Type B pancreatic cell (in vitro differentiated cells): ENCODE measurements around the gene HCRTR1. TPM values are rescaled to one million over a fixed set of nuclear protein-coding genes. Genes with fewer than 3 reads are reported as not detected.

Experiments
- DNase-seq: peaks from one replicate; pipeline ENCODE4 v3.0.0; 2021; ENCODE audit warnings: mixed read lengths; ENCODE audit not compliant: unreplicated experiment; ENCODE audit errors: extremely low spot score
- H3K27ac Mint-ChIP-seq: 2 replicates; pipeline ENCODE4 v1.8.0; 2021; ENCODE audit warnings: mild to moderate bottlenecking, mixed read lengths
- H3K27me3 Mint-ChIP-seq: 2 replicates; pipeline ENCODE4 v1.8.0; 2021; ENCODE audit warnings: mixed read lengths
- H3K36me3 Mint-ChIP-seq: 2 replicates; pipeline ENCODE4 v1.8.0; 2021; ENCODE audit warnings: mixed read lengths
- H3K4me1 Mint-ChIP-seq: one replicate; pipeline ENCODE4 v1.8.0; 2021; ENCODE audit warnings: mixed read lengths; ENCODE audit not compliant: unreplicated experiment
- H3K4me3 Mint-ChIP-seq: 2 replicates; pipeline ENCODE4 v1.8.0; 2021; ENCODE audit warnings: mild to moderate bottlenecking, mixed read lengths
- H3K9me3 Mint-ChIP-seq: 2 replicates; pipeline ENCODE4 v1.8.0; 2021; ENCODE audit warnings: mixed read lengths
- CTCF ChIP-seq: fragments of 200-600 bp; sonication (generic); conservative IDR thresholded peaks from 2 replicates; pipeline ENCODE4 v1.5.0; 2021; ENCODE audit warnings: antibody characterized with exemption, mild to moderate bottlenecking
- total RNA-seq: library from RNA; stranded (reverse); gene quantifications from 2 replicates; pipeline ENCODE4 v1.2.1, GENCODE V29; 2021; ENCODE audit warnings: low replicate concordance

HCRTR1 gene
- total RNA-seq, 1 donor from 2014 or later: not detected

GRCh38 chr1:31587720-31588423 lies 29.6 kb upstream of the HCRTR1 start:
- TF ChIP-seq CTCF: peak; percentile 72
- Mint-ChIP-seq H3K36me3 (no peaks in the 10 kb centered on the region), H3K4me3 (peak overlapping the region; percentile 58), H3K27ac (peak overlapping the region; percentile 56), H3K27me3 (peaks cover 32% of the 10 kb centered on the region), H3K4me1 (peaks cover 13% of the 10 kb centered on the region), H3K9me3 (no peaks in the 10 kb centered on the region)
- peak; percentile 69 for DNase-seq

- H3K36me3 Mint-ChIP-seq: no peaks in the 10 kb centered on the region
- H3K9me3 Mint-ChIP-seq: no peaks in the 10 kb centered on the region
- peaks cover 10% of the 10 kb centered on the region for H3K4me1 Mint-ChIP-seq
- DNase-seq: peak; percentile 70
- TF ChIP-seq CTCF: no peak
- peaks cover 32% of the 10 kb centered on the region for H3K27me3 Mint-ChIP-seq
- peak overlapping the region; percentile 57 for H3K27ac Mint-ChIP-seq
- H3K4me3 Mint-ChIP-seq: peak overlapping the region; percentile 63
Observed at GRCh38 chr1:31588751-31589515, 28.6 kb upstream of the HCRTR1 start.

- no peak for TF ChIP-seq CTCF
Observed at GRCh38 chr1:31591425-31592093, 25.9 kb upstream of the HCRTR1 start.

GRCh38 chr1:31592132-31592531 lies 25.4 kb upstream of the HCRTR1 start:
- peak; percentile 18 for DNase-seq

More at GRCh38 chr1:31591425-31592093, 25.9 kb upstream of the HCRTR1 start:
- H3K4me3 Mint-ChIP-seq: no peak overlapping the region
- H3K4me1 Mint-ChIP-seq: peaks cover 22% of the 10 kb centered on the region
- H3K27me3 Mint-ChIP-seq: peaks cover 32% of the 10 kb centered on the region
- no peaks in the 10 kb centered on the region for H3K36me3 Mint-ChIP-seq
- no peaks in the 10 kb centered on the region for H3K9me3 Mint-ChIP-seq
- H3K27ac Mint-ChIP-seq: no peak overlapping the region
- DNase-seq: peak; percentile 59

More at GRCh38 chr1:31592132-31592531, 25.4 kb upstream of the HCRTR1 start:
- Mint-ChIP-seq H3K4me1 (peaks cover 27% of the 10 kb centered on the region), H3K36me3 (no peaks in the 10 kb centered on the region), H3K27me3 (peaks cover 32% of the 10 kb centered on the region), H3K9me3 (no peaks in the 10 kb centered on the region), H3K4me3 (no peak overlapping the region), H3K27ac (no peak overlapping the region)
- no peak for TF ChIP-seq CTCF
